ENCODE results near the gene DNLZ.

The DNLZ gene

GRCh38 chr9:136318776-136319241 is 44.7 kb downstream of the DNLZ start:
- no peak for FAIRE-seq
- no peak for TF ChIP-seq CTCF (IDR thresholded peaks at IDR 0.05; ENCODE audit: insufficient read depth, missing control alignments)
- DNase-seq (ENCODE audit: insufficient read length, low spot score): no peak

GRCh38 chr9:136318111-136318775 is 45.3 kb downstream of the DNLZ start:
- FAIRE-seq (no peak), DNase-seq (ENCODE audit: insufficient read length, low spot score) (no peak)
- no peak for TF ChIP-seq CTCF (IDR thresholded peaks at IDR 0.05; ENCODE audit: insufficient read depth, missing control alignments)

- DNase-seq (ENCODE audit: insufficient read length, low spot score): no peak
- FAIRE-seq: no peak
- TF ChIP-seq CTCF (IDR thresholded peaks at IDR 0.05; ENCODE audit: insufficient read depth, missing control alignments): no peak
Observed at GRCh38 chr9:136317695-136318094, 45.8 kb downstream of the DNLZ start.

- FAIRE-seq: no peak
- TF ChIP-seq CTCF (IDR thresholded peaks at IDR 0.05; ENCODE audit: insufficient read depth, missing control alignments): no peak
- DNase-seq (ENCODE audit: insufficient read length, low spot score): no peak
Observed at GRCh38 chr9:136316896-136317676, 46.5 kb downstream of the DNLZ start.

- TF ChIP-seq CTCF (IDR thresholded peaks at IDR 0.05; ENCODE audit: insufficient read depth, missing control alignments): no peak
- no peak for FAIRE-seq
- DNase-seq (ENCODE audit: insufficient read length, low spot score): no peak
Observed at GRCh38 chr9:136316271-136316751, 47.2 kb downstream of the DNLZ start.

GRCh38 chr9:136314944-136315343 is 48.6 kb downstream of the DNLZ start:
- no peak for TF ChIP-seq CTCF (IDR thresholded peaks at IDR 0.05; ENCODE audit: insufficient read depth, missing control alignments)
- no peak for DNase-seq (ENCODE audit: insufficient read length, low spot score)
- no peak for FAIRE-seq

GRCh38 chr9:136314056-136314416 is 49.5 kb downstream of the DNLZ start:
- TF ChIP-seq CTCF (IDR thresholded peaks at IDR 0.05; ENCODE audit: insufficient read depth, missing control alignments): no peak
- no peak for DNase-seq (ENCODE audit: insufficient read length, low spot score)
- no peak for FAIRE-seq
